CD1c-positive myeloid dendritic cell (primary cell): Measurements from ENCODE around the gene VDR.
A peak's percentile ranks its signal among the peaks of the same experiment; 100 is the strongest.

Experiments used
- DNase-seq: peaks from one replicate; pipeline ENCODE4 v3.0.0-alpha.2; 2016; ENCODE audit errors: extremely low spot score

VDR gene

DNA sequence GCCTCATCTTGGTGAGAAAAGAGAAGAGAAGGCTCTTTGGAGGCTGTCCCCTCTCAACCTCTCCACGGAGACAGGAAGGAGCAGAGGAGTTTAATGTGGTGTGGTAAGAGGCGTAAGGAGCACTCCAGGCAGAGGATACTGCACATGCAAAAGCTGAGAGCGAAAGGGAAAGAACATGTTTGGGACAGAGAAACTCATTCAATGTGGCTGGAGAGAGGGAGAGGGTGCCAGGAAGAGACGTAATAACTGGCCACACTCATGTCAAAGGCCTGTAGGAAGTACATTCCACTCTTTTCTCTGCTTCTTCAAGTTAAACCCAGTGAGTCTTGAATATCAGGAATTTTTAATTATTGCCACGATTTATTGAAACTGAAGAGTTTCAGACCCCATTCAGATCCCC is 12.0 kb downstream of the VDR start:
- DNase-seq: no peak

GRCh38 chr12:47891356-47891755 is 13.4 kb downstream of the VDR start:
- DNase-seq: peak; percentile 52

GRCh38 chr12:47889040-47889439 is 15.8 kb downstream of the VDR start:
- DNase-seq: peak; percentile 88

DNA sequence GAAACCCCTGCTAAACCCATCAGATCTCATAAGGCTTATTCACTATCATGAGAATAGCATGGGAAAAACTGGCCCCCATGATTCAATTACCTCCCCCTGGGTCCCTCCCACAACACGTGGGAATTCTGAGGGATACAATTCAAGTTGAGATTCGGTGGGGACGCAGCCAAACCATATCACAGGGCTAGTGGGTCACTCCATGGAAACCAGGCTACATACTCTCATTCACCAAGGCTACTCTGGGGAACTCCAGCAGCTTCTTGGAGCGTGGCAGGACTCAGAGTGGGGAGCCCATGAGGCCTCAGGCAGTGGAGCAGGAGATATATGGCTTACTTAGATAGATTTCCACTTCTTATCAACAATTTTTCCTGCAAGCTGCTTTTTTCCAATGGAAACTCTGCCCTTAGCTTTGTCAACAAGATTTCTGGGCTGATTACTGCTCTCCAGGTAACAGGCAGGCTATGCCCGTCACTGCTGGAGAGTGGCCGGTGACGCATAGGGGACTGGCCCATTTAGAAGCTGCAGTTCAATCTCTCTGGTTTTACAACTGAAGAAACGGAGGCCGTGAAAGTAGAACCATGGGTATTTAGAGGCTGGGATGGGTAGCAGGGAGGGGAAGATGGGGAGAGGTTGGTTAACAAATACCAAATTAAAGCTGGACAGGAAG is 16.5 kb downstream of the VDR start:
- no peak for DNase-seq

- DNase-seq: no peak
Measured at GRCh38 chr12:47887529-47887928, 17.3 kb downstream of the VDR start.

- no peak for DNase-seq
Measured at GRCh38 chr12:47886510-47887240, 18.1 kb downstream of the VDR start.

- DNase-seq: no peak
Measured at GRCh38 chr12:47885566-47885965, 19.2 kb downstream of the VDR start.

- DNase-seq: peak; percentile 59
Measured at GRCh38 chr12:47885012-47885501, 19.7 kb downstream of the VDR start.

DNA sequence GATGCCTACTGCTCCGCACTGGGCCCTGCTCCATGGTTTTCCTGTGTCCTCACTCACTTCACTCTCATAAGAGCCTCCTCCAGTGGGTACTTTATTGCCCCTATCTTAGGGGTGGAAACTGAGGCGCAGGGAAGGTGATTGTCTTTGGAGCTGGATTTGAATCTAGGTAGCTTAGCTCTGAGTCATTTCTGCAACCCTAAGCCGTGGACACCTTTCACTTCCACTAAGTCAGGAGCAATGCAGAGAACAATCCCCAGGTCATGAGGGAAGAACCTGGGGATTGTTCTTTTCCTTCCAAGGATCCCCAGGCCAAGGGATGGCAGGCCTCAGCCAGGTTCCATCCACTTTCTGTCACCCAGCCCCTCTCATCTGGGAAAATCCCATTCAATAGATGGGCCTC is 20.3 kb downstream of the VDR start:
- DNase-seq: no peak

GRCh38 chr12:47883663-47884195 is 21.1 kb downstream of the VDR start:
- no peak for DNase-seq

DNA sequence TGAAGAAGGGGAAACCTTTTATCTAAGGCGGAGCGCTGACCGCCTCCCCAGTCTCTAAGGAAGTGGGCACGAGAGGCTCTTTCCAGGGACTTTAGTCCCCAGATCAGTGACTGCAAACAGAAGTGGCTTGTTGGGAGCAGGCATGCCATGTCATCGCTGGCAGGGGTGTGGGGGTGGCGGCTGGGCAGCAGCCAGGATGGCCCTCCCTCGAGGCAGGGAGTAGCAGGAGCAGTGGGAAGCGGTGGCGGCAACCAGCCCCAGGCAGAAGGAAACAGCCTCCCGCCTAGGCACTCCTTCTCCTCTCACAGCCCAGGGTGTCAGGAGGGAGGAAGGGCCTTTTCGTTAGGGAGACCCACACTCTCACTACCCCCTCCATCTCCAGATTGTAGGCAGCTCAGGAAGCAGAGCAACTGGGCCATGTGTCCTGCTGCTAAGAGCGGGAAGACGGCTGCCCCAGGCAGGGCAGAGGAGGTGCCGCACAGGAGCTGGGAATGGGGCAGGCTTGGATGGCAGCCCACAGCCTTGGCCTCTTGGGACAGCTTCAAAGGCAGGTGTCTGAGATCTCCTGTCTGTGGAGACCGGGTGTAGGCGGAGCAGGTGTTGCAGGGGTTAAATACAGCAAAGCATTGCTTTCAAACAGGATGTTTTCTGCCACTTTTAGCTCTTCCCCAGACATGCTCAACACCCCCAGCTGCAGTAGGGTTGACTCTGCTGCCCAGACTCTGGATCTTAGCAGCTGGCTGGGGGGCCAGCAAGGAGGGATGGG is 21.8 kb downstream of the VDR start:
- peak; percentile 91 for DNase-seq

DNA sequence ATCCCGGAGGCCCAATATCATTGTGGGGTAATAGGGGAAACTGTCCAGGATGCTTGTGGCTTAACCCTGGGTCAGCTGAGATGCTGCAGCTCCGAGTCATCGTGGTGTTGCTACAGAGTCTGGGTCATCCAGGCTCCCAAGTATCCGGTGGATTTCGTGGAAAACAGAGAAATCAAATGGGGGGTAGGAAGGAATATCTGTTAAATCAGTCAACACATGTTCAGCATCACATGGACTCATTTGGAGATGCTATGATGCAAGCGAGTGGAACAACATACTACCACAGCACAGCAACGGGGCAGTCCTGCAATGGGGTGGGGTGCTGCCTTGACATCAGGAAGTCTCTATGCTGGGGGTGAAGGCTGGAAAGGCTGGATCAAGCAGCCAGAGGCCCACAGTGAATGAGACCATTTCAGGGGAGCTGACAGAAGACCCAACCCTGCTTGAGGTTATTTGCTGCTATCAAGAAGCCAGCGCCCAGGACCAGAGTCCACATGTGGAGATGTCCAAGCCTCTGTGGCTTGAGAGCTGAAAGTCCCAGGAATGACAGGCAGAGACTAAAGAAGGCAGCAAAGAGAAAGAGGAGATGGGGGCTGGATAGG is 22.9 kb downstream of the VDR start:
- peak; percentile 70 for DNase-seq

DNA sequence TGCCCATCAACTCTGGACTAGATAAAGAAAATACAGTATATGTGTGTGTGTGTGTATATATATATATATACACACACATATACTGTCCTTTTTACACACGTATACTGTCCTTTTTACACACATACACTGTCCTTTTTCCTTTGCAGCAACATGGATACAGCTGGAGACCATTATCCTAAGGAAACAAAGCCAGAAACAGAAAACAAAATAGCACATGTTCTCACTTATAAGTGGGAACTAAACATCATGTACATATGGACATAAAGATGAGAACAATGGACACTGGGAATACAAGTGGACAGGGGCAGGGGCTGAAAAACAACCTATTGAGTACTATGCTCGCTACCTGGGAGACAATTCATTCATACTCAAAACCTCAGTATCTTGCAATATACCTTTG is 23.7 kb downstream of the VDR start:
- DNase-seq: no peak

DNA sequence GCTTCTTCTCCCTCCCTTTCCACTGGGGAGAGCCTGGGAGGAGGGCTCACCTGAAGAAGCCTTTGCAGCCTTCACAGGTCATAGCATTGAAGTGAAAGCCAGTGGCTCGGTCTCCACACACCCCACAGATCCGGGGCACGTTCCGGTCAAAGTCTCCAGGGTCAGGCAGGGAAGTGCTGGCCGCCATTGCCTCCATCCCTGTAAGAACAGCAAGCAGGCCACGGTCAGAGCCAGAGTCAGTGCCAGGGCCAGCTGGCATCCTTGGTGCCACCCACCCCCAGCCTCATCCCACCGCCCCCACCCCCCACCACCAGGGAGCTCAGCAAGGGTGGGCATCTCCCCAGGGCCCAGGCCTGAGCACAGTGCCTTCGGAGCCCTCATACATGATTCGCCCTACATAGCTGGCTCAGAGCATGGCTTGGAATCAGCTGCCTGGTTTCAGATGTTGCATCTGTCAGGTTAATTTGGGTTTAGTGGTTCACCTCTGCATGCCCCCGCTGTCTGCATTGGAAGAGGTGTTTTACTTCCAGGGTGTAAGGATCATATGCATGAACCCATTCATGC is 25.8 kb downstream of the VDR start:
- DNase-seq: no peak

GRCh38 chr12:47878293-47878917 is 26.4 kb downstream of the VDR start:
- DNase-seq: no peak

DNA sequence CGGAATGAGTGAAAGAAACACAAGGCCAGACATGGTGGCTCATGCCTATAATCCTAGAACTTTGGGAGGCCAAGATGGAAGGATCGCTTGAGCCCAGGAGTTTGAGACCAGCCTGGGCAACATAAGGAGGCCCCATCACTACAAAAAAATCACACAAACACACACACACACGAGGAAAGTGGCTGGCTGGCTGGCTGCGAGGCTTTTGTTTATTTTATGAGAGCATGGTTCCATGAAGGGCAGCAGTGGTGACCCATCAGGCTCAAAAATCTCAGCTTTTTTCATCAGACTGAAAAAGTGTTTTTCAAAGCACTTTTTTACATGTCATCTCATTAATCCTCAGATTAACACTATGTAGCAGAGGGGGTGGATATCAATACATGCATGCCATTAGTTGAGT is 27.7 kb downstream of the VDR start:
- DNase-seq: no peak

DNA sequence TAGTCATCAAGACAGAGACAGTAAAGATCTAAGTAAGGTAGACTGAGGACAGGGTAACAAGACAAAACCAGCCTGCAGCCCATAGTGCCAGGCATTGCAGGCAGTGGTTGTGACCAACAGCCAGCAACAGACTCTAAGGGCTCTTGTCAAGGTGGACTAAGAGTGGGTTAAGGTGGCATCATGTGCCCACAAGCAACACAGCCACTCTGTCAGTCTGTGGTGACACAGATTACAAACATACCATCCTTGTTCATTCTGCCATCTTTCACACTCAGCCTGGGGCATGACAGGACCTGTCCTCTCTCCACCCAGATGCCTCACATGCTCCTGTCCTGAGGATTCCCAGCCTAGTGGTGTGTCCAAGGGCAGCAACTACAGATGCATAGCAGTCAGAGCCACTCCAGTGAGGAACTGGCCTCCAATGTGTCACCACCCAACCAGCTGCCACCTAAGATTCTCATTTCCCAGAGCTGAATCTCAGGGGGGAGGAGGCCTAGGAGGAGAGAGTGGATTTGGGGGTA is 28.3 kb downstream of the VDR start:
- no peak for DNase-seq

- no peak for DNase-seq
Measured at GRCh38 chr12:47875746-47876439, 28.9 kb downstream of the VDR start.

DNA sequence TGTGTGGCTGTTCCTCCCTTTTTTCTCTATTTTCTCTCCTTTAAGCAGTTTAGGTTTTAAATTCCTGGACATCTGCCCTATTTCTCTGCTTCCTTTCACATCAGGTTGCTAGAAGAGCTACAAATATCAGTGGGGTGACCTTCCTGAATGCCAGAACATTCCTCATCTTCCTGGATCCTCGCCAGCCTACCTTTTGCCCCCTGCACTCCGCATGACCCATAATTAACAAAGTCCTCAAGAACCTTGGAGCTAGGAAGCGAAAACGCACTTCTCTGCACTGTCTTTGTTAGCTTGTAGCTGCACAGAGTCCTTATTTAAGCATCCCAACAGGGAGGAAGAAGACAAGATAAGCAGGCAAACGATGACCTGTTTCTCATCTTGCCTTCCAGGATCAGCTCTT is 30.5 kb downstream of the VDR start:
- DNase-seq: no peak

DNA sequence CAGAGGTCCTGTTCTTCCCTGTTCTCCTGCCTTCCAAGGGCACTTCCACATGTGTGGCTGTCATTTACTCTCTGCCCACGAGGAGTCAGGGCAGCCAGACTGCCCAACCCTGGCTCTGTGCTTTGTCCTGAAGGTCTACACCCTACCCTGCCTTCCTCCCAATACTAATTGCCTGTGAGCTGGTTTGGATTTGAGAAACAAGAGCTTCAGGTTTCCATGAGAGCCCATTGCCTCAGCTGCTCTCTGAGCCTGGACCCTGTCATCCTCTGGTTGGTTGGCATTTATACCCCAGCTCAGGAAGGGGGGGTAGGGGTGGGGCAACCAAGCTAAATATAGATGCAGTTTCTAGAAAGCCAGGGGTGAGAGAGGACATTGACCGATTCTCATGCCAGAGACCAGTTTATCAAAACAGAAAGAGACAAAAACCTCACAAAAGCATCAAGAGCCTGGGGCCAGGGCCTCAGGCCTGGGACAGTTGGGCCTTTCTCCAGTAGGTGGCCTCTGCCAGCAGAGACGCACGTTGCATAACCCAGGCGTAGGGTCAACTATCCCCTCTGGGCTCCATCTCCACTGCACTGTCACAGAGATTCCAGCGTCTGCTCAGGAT is 34.5 kb downstream of the VDR start:
- DNase-seq: peak; percentile 57
